Breast epithelium (tissue), 4 donors: Measurements from ENCODE around the gene ADAMTS2. TPM values are rescaled to one million over a fixed set of nuclear protein-coding genes. Genes with fewer than 3 reads are reported as not detected.
A peak's percentile ranks its signal among the peaks of the same experiment; 100 is the strongest.

Experiments
- DNase-seq, 2 donors: peaks; one replicate each; pipeline ENCODE4 v3.0.0-alpha.2; 2019; ENCODE audit warnings: low spot score in 2 of 2
- H3K27ac ChIP-seq, 2 donors: fragments of 200-600 bp; sonication (generic) in 1 of 2; one replicate each; pipeline ENCODE4 v1.5.1; 2016 to 2019; ENCODE audit warnings: mild to moderate bottlenecking in 1 of 2
- H3K27me3 ChIP-seq, 2 donors: fragments of 200-600 bp; sonication (generic) in 1 of 2; one replicate each; pipeline versions ENCODE4 v1.5.1 to v1.6.0; 2017 to 2019; ENCODE audit warnings: control low read depth in 1 of 2, mild to moderate bottlenecking in 1 of 2
- H3K36me3 ChIP-seq: fragments of 200-600 bp; one replicate; pipeline ENCODE4 v1.5.1; 2019
- H3K4me1 ChIP-seq, 2 donors: fragments of 200-600 bp; sonication (generic); one replicate each; pipeline ENCODE4 v1.5.1; 2016 to 2019; ENCODE audit warnings: control low read depth in 1 of 2
- H3K4me3 ChIP-seq, 3 donors: fragments of 200-600 bp; sonication (generic); 1 replicate in 2 of 3; 2 replicates in 1 of 3; pipeline ENCODE4 v1.5.1; 2016 to 2019; ENCODE audit warnings: mild to moderate bottlenecking in 3 of 3, moderate library complexity in 2 of 3
- H3K9me3 ChIP-seq, 2 donors: fragments of 200-600 bp; sonication (generic) in 1 of 2; one replicate each; pipeline ENCODE4 v1.5.1; 2016 to 2019; ENCODE audit warnings: control low read depth in 1 of 2
- CTCF ChIP-seq, 3 donors: fragments of 450-650 bp; IDR thresholded peaks; one replicate each; pipeline ENCODE4 v1.5.1; 2016 to 2017; ENCODE audit warnings: antibody characterized with exemption in 3 of 3, mild to moderate bottlenecking in 3 of 3, moderate library complexity in 3 of 3
- POLR2A ChIP-seq: fragments of 450-650 bp; IDR thresholded peaks from one replicate; pipeline ENCODE4 v1.6.1; 2016; ENCODE audit warnings: antibody characterized with exemption, mild to moderate bottlenecking, moderate library complexity
- POLR2AphosphoS5 ChIP-seq, 3 donors: sonication (generic); formaldehyde crosslinking; IDR thresholded peaks; one replicate each; pipeline ENCODE4 v1.6.1; 2017; ENCODE audit warnings: antibody characterized with exemption in 3 of 3
- intact Hi-C: fragments of 100-400 bp; cut with DNase I; formaldehyde crosslinking; loops from one replicate; pipeline ENCODE4 v1.15.1; 2023; ENCODE audit warnings: low total_unique reads
- total RNA-seq, 3 donors: library from RNA; depleted of rRNA; stranded (reverse); fragments of >200 nt; gene quantifications; one replicate each; pipeline ENCODE4 v1.1.0, GENCODE V29; 2016

The ADAMTS2 gene
- total RNA-seq, 3 donors from 2014 or later = 11.3 to 51.8 (median 19.7) TPM

DNA sequence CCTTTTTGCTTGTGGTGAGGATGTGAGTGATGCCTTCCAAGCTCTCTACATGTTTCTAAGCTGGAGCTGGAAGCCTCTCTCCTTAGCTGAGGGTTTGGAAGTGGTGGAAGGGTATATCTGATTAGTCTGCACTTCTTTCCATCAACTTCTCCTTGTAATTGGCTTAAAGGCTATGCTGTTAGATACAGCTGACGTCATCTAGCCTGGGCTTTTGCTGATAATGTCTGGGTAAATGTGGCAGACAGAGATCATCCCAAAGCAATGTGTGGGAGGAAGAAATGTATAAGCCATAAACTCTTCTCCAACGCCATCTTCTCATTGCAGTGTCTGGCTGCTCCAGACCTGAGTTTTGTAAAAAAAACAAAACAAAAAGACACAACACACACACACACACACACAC, 255.8 kb downstream of the ADAMTS2 start:
- Histone ChIP-seq H3K4me3 (no peak overlapping the region), H3K27ac (no peak overlapping the region), H3K9me3 (peaks cover 90 to 98% of the 10 kb centered on the region in 2 donors), H3K27me3 (no peaks in the 10 kb centered on the region), H3K4me1 (no peaks in the 10 kb centered on the region), H3K36me3 (no peaks in the 10 kb centered on the region)
- intact Hi-C loops = no loop called here
- DNase-seq = no peak
- TF ChIP-seq POLR2AphosphoS5 (IDR thresholded peaks at IDR 0.05) (no peak), CTCF (IDR thresholded peaks at IDR 0.05) (no peak), POLR2A (no peak)

DNA sequence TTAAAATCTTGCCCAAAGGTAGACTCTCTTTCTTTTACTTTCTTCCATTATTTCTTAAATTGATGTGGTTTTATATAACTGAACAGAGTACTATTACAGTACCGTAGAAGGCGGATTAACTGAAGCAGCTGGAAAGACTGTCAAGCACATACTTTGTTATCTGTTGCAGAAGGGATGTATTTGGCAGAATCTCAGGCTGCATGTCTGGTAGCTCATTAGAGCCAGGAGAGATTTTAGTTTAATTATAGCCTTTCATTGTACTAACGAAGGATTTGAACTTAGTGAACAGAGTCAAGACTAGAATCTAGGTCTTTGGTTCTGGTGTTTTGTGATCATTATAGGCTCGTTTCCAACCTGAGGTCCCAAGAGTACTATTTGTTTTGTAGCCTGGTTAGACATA, 264.5 kb downstream of the ADAMTS2 start:
- Histone ChIP-seq H3K27ac (no peak overlapping the region), H3K4me3 (no peak overlapping the region), H3K4me1 (no peaks in the 10 kb centered on the region), H3K9me3 (peaks cover 82 to 100% of the 10 kb centered on the region in 2 donors), H3K27me3 (no peaks in the 10 kb centered on the region), H3K36me3 (peaks cover 38% of the 10 kb centered on the region)
- intact Hi-C loops = no loop called here
- TF ChIP-seq POLR2A (no peak), CTCF (IDR thresholded peaks at IDR 0.05) (no peak), POLR2AphosphoS5 (IDR thresholded peaks at IDR 0.05) (no peak)
- DNase-seq = no peak

- Histone ChIP-seq H3K9me3 (peaks cover 84 to 100% of the 10 kb centered on the region in 2 donors), H3K36me3 (peaks cover 38% of the 10 kb centered on the region), H3K4me3 (peak overlapping the region in 1 of 3 donors; percentile 12), H3K27ac (no peak overlapping the region), H3K27me3 (no peaks in the 10 kb centered on the region), H3K4me1 (no peaks in the 10 kb centered on the region)
- intact Hi-C loops = no loop called here
- TF ChIP-seq POLR2AphosphoS5 (IDR thresholded peaks at IDR 0.05) (no peak), CTCF (IDR thresholded peaks at IDR 0.05) (no peak)
- DNase-seq = no peak
Measured at GRCh38 chr5:179079165-179079987, 265.9 kb downstream of the ADAMTS2 start.

DNA sequence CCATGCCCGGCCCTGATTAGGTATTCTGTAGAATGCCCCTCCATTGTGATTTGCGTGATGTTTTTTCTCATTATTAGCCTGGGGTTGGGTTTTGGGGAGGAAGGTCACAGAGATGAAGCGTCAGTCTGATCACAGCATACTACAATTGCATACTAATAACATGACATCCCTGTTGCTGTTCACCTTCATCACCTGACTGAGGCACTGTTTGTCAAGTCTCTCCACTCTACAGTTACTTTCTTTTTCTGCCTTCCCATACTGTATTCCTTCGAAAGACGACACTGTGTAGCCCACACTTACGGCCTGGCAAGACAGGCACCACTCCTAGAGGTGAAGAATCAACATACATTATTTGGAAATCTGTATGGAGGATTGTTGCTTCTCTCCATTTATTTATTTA, 279.6 kb downstream of the ADAMTS2 start:
- DNase-seq = no peak
- Histone ChIP-seq H3K4me3 (no peak overlapping the region), H3K27ac (no peak overlapping the region), H3K9me3 (peaks cover 55 to 71% of the 10 kb centered on the region in 2 donors), H3K27me3 (no peaks in the 10 kb centered on the region), H3K36me3 (no peaks in the 10 kb centered on the region), H3K4me1 (peaks cover 0 to 9% of the 10 kb centered on the region in 2 donors)
- no peak for TF ChIP-seq POLR2A
- TF ChIP-seq CTCF (IDR thresholded peaks at IDR 0.05) = no peak
- TF ChIP-seq POLR2AphosphoS5 (IDR thresholded peaks at IDR 0.05) = no peak
- intact Hi-C loops = loop anchor here (1.0 kb wide), 1 partner anchor 21 kb away; no protein-coding TSS in a partner anchor

GRCh38 chr5:179061025-179061424, 284.2 kb downstream of the ADAMTS2 start:
- peak overlapping the region; percentile 78 to 92 (median 89) for H3K4me3 ChIP-seq
- H3K9me3 ChIP-seq = peaks cover 13 to 26% of the 10 kb centered on the region in 2 donors
- DNase-seq = no peak
- H3K36me3 ChIP-seq = no peaks in the 10 kb centered on the region
- peaks cover 0 to 5% of the 10 kb centered on the region in 2 donors for H3K27me3 ChIP-seq
- H3K27ac ChIP-seq = peak overlapping the region in 1 of 2 donors; percentile 70
- H3K4me1 ChIP-seq = peaks cover 0 to 9% of the 10 kb centered on the region in 2 donors
- no peak for TF ChIP-seq CTCF (IDR thresholded peaks at IDR 0.05)
- intact Hi-C loops = no loop called here
